Measurements from ENCODE around the gene PAM. TPM values are rescaled to one million over a fixed set of nuclear protein-coding genes. Genes with fewer than 3 reads are reported as not detected.

Gene PAM
- total RNA-seq, 1 donor from 2014 or later, result 135 TPM

GRCh38 chr5:102782217-102782872 lies 27.2 kb downstream of the PAM start:
- Mint-ChIP-seq H3K36me3 (peaks cover 12% of the 10 kb centered on the region), H3K4me1 (ENCODE audit: unreplicated experiment) (peaks cover 15% of the 10 kb centered on the region), H3K27me3 (no peaks in the 10 kb centered on the region), H3K4me3 (no peak overlapping the region), H3K27ac (no peak overlapping the region), H3K9me3 (peaks cover 10% of the 10 kb centered on the region)
- no peak for DNase-seq (ENCODE audit: extremely low spot score, unreplicated experiment)
- TF ChIP-seq, protein P1, sequence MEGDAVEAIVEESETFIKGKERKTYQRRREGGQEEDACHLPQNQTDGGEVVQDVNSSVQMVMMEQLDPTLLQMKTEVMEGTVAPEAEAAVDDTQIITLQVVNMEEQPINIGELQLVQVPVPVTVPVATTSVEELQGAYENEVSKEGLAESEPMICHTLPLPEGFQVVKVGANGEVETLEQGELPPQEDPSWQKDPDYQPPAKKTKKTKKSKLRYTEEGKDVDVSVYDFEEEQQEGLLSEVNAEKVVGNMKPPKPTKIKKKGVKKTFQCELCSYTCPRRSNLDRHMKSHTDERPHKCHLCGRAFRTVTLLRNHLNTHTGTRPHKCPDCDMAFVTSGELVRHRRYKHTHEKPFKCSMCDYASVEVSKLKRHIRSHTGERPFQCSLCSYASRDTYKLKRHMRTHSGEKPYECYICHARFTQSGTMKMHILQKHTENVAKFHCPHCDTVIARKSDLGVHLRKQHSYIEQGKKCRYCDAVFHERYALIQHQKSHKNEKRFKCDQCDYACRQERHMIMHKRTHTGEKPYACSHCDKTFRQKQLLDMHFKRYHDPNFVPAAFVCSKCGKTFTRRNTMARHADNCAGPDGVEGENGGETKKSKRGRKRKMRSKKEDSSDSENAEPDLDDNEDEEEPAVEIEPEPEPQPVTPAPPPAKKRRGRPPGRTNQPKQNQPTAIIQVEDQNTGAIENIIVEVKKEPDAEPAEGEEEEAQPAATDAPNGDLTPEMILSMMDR (conservative IDR thresholded peaks at IDR 0.05), result no peak

GRCh38 chr5:102787134-102787533 lies 32.0 kb downstream of the PAM start:
- Mint-ChIP-seq H3K9me3 (peaks cover 10% of the 10 kb centered on the region), H3K4me1 (ENCODE audit: unreplicated experiment) (peaks cover 14% of the 10 kb centered on the region), H3K27me3 (no peaks in the 10 kb centered on the region), H3K4me3 (no peak overlapping the region), H3K27ac (no peak overlapping the region), H3K36me3 (peaks cover 12% of the 10 kb centered on the region)
- TF ChIP-seq, protein P1 (conservative IDR thresholded peaks at IDR 0.05), result no peak
- no peak for DNase-seq (ENCODE audit: extremely low spot score, unreplicated experiment)

GRCh38 chr5:102788788-102789187 lies 33.7 kb downstream of the PAM start:
- Mint-ChIP-seq H3K36me3 (peaks cover 6% of the 10 kb centered on the region), H3K4me3 (peak overlapping the region; percentile 31), H3K27me3 (no peaks in the 10 kb centered on the region), H3K27ac (no peak overlapping the region), H3K9me3 (peaks cover 10% of the 10 kb centered on the region), H3K4me1 (ENCODE audit: unreplicated experiment) (peaks cover 12% of the 10 kb centered on the region)
- TF ChIP-seq, protein P1 (conservative IDR thresholded peaks at IDR 0.05), result no peak
- DNase-seq (ENCODE audit: extremely low spot score, unreplicated experiment), result no peak

DNA sequence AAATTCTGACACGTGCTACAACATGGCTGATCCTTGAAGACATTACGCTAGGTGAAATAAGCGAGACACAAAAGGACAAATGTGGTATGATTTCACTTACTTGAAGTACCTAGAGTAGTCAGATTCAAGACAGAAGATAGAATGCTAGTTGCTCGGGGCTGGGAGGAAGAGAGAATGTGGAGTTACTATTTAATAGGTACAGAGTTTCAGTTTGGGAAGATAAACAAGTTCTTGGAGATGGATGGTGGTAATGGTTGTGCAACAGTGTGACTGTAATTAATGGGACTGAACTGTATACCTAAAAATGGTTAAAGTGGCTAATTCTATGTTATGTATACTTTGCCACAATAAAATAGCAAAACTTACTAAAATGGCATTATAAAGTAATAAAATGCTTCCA lies 34.4 kb downstream of the PAM start:
- Mint-ChIP-seq H3K4me3 (peak overlapping the region; percentile 2), H3K36me3 (peaks cover 6% of the 10 kb centered on the region), H3K9me3 (peaks cover 5% of the 10 kb centered on the region), H3K27me3 (no peaks in the 10 kb centered on the region), H3K27ac (peak overlapping the region; percentile 10), H3K4me1 (ENCODE audit: unreplicated experiment) (peaks cover 12% of the 10 kb centered on the region)
- DNase-seq (ENCODE audit: extremely low spot score, unreplicated experiment), result no peak
- TF ChIP-seq, protein P1 (conservative IDR thresholded peaks at IDR 0.05), result no peak

DNA sequence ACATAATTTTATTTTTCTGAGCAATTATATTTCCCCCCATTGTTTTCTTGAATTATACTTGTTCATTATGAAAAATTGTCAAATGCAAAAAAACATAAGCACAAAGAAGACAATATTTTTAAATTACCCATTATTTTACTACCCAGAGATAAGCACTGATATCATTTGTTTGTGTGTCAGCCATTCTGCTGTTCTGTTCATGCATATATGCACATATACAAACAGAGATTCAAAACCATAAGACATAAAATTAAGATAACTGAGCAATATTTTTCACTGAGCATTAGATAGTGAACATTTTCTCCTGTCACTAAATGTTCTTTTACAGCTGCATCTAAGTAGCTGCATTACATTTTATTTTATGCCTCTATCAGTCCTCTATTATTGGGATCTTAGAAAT lies 35.6 kb downstream of the PAM start:
- no peak for DNase-seq (ENCODE audit: extremely low spot score, unreplicated experiment)
- Mint-ChIP-seq H3K9me3 (no peaks in the 10 kb centered on the region), H3K36me3 (no peaks in the 10 kb centered on the region), H3K4me3 (no peak overlapping the region), H3K27me3 (no peaks in the 10 kb centered on the region), H3K4me1 (ENCODE audit: unreplicated experiment) (peaks cover 19% of the 10 kb centered on the region), H3K27ac (no peak overlapping the region)
- TF ChIP-seq, protein P1 (conservative IDR thresholded peaks at IDR 0.05), result no peak
